Adipocyte (in vitro differentiated cells): ENCODE measurements around the gene NFAT5.
"Not testable (repeated sequence)": the region's sequence is repeated elsewhere in the genome, so short reads cannot be mapped to it uniquely, and the experiment has no call there.

Experiments
- DNase-seq: peaks from one replicate; pipeline ENCODE4 v3.0.0-alpha.2; 2015; ENCODE audit warnings: low read depth
- H3K27me3 ChIP-seq: replicated peaks from 2 replicates; pipeline ENCODE4 v1.7.0; 2013; ENCODE audit warnings: mild to moderate bottlenecking, low read length, moderate library complexity; ENCODE audit not compliant: control insufficient read depth, insufficient read depth
- H3K36me3 ChIP-seq: 2 replicates; pipeline ENCODE4 v1.7.0; 2013; ENCODE audit warnings: low read length, mild to moderate bottlenecking, moderate library complexity; ENCODE audit not compliant: control insufficient read depth, insufficient read depth, severe bottlenecking
- H3K4me1 ChIP-seq: 2 replicates; pipeline ENCODE4 v1.7.0; 2013; ENCODE audit warnings: mild to moderate bottlenecking, low read length, moderate library complexity; ENCODE audit not compliant: control insufficient read depth, insufficient read depth
- H3K4me3 ChIP-seq: 2 replicates; pipeline ENCODE4 v1.7.0; 2013; ENCODE audit warnings: mild to moderate bottlenecking, low read length, moderate library complexity
- H3K9ac ChIP-seq: 2 replicates; pipeline ENCODE4 v1.7.0; 2013; ENCODE audit warnings: mild to moderate bottlenecking, low read length, moderate library complexity
- H3K9me3 ChIP-seq: 2 replicates; pipeline ENCODE4 v1.7.0; 2013; ENCODE audit warnings: mild to moderate bottlenecking, low read length, moderate library complexity; ENCODE audit not compliant: control insufficient read depth

Gene NFAT5, protein sequence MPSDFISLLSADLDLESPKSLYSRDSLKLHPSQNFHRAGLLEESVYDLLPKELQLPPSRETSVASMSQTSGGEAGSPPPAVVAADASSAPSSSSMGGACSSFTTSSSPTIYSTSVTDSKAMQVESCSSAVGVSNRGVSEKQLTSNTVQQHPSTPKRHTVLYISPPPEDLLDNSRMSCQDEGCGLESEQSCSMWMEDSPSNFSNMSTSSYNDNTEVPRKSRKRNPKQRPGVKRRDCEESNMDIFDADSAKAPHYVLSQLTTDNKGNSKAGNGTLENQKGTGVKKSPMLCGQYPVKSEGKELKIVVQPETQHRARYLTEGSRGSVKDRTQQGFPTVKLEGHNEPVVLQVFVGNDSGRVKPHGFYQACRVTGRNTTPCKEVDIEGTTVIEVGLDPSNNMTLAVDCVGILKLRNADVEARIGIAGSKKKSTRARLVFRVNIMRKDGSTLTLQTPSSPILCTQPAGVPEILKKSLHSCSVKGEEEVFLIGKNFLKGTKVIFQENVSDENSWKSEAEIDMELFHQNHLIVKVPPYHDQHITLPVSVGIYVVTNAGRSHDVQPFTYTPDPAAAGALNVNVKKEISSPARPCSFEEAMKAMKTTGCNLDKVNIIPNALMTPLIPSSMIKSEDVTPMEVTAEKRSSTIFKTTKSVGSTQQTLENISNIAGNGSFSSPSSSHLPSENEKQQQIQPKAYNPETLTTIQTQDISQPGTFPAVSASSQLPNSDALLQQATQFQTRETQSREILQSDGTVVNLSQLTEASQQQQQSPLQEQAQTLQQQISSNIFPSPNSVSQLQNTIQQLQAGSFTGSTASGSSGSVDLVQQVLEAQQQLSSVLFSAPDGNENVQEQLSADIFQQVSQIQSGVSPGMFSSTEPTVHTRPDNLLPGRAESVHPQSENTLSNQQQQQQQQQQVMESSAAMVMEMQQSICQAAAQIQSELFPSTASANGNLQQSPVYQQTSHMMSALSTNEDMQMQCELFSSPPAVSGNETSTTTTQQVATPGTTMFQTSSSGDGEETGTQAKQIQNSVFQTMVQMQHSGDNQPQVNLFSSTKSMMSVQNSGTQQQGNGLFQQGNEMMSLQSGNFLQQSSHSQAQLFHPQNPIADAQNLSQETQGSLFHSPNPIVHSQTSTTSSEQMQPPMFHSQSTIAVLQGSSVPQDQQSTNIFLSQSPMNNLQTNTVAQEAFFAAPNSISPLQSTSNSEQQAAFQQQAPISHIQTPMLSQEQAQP (N-terminal part only)

DNA sequence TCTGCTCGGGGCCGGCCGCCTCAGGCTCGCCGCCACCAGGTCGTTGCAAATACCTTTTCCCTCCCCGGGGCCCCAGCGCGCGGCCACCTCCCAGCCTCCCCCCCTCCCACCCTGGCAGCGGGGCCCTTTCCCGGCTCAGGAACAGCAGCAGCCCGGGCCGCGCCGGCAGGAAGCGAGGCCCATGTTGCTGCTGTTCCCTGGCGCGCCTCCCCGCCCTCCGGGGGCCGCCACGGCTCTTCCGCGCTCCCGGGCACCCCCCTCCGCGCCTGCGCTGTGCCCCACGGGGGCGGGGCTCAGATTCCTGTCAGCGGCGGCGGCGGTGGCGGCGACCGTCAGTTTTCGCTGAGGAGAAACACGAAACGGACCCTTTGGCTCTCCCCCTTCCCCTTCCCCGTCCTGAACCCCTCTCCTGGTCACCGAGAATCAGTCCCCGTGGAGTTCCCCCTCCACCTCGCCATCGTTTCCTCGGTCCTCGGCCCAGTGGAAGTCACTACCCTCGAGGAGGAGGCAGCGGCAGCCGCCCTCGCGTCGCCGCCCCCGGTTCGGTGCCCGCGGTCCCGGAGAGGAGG is at the start of gene NFAT5:
TSS of gene NFAT5 (plus strand) at position 296 of the 569 bp plus-strand sequence. CDS start 336 bp downstream, outside the sequence.
- Histone ChIP-seq H3K27me3 (no peaks in the 10 kb centered on the region), H3K9me3 (no peaks in the 10 kb centered on the region), H3K4me3 (peak within 1 kb of the TSS; percentile 97), H3K9ac (peak within 1 kb of the TSS; percentile 98), H3K36me3 (peaks cover 3% of the 10 kb centered on the region), H3K4me1 (peaks cover 41% of the 10 kb centered on the region)
- peak; percentile 95 for DNase-seq

DNA sequence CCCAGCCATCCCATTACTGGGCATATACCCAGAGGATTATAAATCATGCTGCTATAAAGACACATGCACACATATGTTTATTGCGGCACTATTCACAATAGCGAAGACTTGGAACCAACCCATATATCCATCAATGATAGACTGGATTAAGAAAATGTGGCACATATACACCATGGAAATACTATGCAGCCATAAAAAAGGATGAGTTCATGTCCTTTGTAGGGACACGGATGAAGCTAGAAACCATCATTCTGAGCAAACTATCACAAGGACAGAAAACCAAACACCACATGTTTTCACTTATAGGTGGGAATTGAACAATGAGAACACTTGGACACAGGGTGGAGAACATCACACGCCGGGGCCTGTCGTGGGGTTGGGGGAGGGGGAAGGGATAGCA is 47.9 kb upstream of the NFAT5 start:
- H3K27me3 ChIP-seq, H3K9ac ChIP-seq, H3K4me1 ChIP-seq, H3K4me3 ChIP-seq, DNase-seq, H3K9me3 ChIP-seq, H3K36me3 ChIP-seq: not testable (repeated sequence)

DNA sequence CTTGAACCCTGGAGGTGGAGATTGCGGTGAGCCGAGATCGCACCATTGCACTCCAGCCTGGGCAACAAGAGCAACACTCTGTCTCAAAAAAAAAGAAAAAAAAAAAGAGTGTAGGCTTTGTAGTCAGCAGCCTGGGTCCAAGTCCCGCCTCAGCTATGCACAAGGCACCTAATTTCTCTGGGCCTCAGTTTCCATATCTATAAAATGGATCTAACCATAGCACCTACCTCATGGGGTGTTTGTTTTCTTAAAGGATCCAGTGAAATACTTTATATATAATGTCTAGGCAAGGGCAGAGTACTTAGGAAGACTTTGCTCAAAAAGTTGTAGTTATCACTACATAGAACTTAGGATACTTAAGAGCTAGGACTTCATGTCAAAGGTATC is 45.4 kb upstream of the NFAT5 start:
- H3K9ac ChIP-seq, result no peak overlapping the region
- no peaks in the 10 kb centered on the region for H3K9me3 ChIP-seq
- H3K27me3 ChIP-seq, result no peaks in the 10 kb centered on the region
- H3K36me3 ChIP-seq, result no peaks in the 10 kb centered on the region
- no peak for DNase-seq
- no peak overlapping the region for H3K4me3 ChIP-seq
- H3K4me1 ChIP-seq, result peaks cover 7% of the 10 kb centered on the region

DNA sequence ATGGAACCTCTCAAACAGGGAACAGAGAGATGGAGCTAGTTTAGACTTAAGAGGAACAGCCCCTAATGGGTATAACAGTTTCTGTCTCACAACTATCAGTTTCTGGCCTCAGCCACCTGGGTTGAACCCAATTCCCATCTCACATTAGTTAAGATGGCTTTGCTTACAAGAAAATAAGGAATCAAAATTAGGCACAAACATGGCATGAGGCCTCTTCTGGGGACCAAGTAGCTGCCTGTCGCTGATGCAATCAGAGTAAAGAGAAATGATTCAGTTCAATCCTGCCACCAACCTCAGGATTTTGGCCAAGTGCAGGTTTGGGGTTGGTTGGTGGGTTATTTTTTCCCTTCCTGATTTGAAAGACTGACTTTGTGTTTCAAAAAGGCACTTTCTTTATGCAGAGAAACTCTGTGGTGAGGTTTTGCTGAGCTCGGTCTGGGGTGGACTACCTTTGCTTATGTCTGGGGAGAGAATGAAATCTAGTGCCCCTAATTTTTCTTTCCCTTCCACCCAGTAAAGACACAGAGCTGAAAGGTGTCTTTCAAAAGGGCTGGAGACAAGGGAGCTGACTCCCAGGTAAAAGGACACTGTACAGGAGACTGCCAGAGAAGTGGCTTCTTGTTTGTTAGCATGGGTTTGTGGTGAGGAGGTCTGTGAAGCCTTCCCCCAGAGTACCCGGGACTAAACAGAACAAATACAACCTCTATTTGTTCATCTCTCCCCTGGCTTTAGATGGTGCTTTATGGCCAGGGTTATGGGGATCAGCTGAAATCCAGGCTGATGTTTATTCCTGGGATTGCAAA is 44.8 kb upstream of the NFAT5 start:
- peak; percentile 72 for DNase-seq
- Histone ChIP-seq H3K4me1 (peaks cover 7% of the 10 kb centered on the region), H3K27me3 (no peaks in the 10 kb centered on the region), H3K9ac (peak overlapping the region; percentile 4), H3K4me3 (no peak overlapping the region), H3K9me3 (no peaks in the 10 kb centered on the region), H3K36me3 (no peaks in the 10 kb centered on the region)

DNA sequence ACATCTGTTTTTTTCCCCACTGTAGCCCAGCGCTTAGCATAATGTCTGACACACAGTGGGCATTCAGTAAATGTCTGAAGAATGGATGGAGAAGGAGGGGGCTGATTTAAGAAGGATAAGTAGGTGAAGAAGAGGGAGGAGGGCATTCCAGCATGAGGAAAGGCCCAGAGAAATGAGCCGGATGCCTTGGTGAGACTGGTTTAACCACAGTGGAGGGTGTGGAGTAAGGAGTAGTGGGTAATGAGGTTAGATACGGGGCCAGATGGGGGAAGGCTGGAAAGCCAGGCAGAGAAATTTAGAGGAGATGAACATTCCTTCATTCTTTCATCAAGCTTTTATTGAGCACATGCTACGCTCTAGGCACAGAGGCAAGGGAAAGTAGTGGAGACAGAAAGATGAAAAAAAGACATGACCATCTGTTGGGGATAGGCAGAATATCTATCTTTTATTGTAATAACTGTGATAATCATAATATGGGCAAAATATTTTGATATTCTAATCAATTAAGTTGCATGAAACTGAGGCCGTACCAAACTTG is 43.7 kb upstream of the NFAT5 start:
- Histone ChIP-seq H3K4me3 (no peak overlapping the region), H3K36me3 (no peaks in the 10 kb centered on the region), H3K9me3 (no peaks in the 10 kb centered on the region), H3K27me3 (no peaks in the 10 kb centered on the region), H3K9ac (no peak overlapping the region), H3K4me1 (peaks cover 7% of the 10 kb centered on the region)
- DNase-seq, result no peak

DNA sequence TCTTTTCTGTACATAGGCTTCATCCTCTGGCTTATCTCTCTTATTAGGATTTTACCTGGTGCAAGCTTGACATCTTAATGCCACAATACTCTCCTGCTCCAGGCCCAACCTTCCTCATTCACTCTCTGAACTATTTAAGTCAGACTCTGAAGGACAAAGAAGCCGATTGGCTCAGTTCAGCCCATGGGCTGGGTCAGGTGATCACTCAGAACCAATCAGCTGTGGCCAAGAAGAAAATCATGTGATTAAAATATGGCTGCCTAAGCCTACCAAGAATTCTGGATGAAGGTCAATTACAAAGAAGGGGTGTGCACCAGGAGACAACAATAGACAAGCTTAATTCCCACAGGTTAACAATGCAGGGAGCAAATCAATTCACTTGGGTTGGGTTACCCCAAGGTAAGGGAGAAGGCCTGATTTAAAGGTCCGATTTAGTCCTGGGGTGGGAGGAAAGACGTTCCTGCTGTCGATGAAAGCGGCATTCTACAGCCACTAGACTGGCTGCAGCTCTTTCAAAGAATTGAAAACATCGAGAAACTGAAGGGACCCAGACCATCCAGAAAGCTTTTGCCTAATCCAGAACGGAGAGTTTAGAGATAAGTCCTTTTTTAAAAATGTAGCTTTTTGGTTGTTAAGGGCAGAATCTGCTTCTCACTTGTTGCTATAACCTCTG is 42.9 kb upstream of the NFAT5 start:
- no peak for DNase-seq
- Histone ChIP-seq H3K27me3 (no peaks in the 10 kb centered on the region), H3K36me3 (no peaks in the 10 kb centered on the region), H3K4me1 (peaks cover 7% of the 10 kb centered on the region), H3K9me3 (no peaks in the 10 kb centered on the region), H3K9ac (no peak overlapping the region), H3K4me3 (no peak overlapping the region)

DNA sequence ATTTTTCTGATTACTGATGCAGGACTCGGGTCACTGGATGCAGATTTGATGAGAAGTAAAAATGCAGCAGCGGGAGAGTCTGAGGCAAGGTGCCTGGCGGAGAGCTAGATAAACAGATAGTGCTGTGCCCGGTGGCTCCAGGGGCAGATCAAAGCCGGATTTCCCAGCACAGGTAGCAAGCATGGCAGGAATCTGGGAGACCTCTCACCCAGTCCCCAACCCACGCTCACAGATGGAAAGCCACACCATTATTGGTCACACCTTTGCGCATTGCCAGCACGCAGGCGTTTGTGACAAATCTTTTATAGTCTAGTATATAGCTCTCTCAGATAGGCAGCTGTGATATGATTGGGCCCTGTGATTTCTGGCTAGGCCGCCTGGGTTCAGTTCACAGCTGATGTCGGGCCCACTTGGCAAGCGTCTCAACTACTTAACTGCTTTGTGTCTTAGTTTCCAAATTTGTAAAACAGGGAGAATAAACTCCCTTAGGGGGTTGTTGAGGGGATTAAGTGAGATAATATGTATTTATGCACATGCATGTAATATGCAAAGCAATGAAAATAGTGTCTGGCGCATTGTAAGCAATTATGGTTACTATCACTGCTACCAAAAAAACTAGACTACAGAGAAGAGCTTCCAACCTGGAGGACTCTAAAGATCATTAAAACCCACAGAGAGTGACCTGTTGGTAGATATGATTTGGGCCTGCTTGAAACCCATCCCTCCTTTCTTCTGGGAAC is 42.0 kb upstream of the NFAT5 start:
- no peaks in the 10 kb centered on the region for H3K36me3 ChIP-seq
- no peaks in the 10 kb centered on the region for H3K9me3 ChIP-seq
- no peak for DNase-seq
- H3K27me3 ChIP-seq, result no peaks in the 10 kb centered on the region
- H3K4me1 ChIP-seq, result peaks cover 7% of the 10 kb centered on the region
- no peak overlapping the region for H3K9ac ChIP-seq
- H3K4me3 ChIP-seq, result no peak overlapping the region

DNA sequence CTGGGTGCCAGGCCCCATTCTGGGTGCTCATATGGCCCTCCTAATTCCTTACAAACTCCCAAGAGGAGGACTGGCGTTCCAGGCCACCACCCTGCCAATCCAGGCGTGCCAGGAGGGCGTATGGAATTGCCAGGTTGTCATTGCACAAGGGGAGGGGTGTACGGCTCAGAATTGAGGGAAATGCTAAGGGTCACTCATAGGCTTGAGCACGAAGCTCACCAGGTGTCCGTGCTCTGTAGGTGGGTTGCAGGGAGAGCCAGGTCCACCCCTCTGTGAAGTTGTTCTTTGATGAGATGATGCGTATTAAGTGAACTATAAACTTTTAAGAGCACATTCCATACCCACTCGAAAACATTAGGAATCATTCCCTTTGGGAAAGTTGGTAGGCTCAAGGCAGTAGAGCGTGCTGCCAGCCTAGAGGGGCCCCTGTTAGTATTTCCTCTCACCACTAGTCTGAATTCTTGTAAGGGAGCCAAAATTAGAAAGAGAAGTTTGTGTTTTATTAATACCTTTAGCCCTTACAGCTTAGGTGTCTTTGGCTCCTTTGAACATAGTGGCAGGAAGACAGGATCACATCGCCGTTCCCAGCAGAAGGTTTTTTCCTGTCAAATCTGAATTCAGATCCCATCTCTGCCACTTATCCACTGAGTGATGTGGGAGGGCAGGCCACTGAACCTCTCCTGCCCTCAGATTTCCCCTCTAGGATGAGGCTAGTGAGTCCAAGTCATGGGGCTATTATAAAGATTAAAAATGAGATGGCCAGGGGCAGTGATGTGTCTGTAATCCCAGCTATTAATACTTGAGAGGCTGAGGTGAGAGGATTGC is 38.7 kb upstream of the NFAT5 start:
- Histone ChIP-seq H3K36me3 (no peaks in the 10 kb centered on the region), H3K4me3 (no peak overlapping the region), H3K9me3 (no peaks in the 10 kb centered on the region), H3K9ac (no peak overlapping the region), H3K27me3 (no peaks in the 10 kb centered on the region), H3K4me1 (peaks cover 14% of the 10 kb centered on the region)
- no peak for DNase-seq

DNA sequence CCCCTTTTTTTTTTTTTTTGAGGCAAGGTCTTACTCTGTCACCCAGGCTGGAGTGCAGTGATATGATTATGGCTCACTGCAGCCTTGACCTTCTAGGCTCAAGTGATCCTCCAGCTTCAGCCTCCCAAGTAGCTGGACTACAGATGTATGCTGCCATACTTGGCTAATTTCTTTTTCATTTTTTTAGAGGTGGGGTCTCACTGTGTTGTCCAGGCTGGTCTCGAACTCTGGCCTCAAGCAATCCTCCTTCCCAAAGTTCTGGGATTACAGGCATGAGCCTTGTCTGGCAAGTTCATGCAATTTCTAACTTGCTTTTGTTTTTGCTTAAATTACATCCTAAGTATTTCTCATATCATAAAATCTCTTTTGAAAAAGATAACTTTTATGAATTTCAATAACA is 33.8 kb upstream of the NFAT5 start:
- Histone ChIP-seq H3K9me3 (no peaks in the 10 kb centered on the region), H3K4me1 (peaks cover 27% of the 10 kb centered on the region), H3K27me3 (no peaks in the 10 kb centered on the region), H3K36me3 (no peaks in the 10 kb centered on the region), H3K4me3 (no peak overlapping the region), H3K9ac (no peak overlapping the region)
- no peak for DNase-seq
